Measurements from ENCODE around the gene DHX9. TPM values are rescaled to one million over a fixed set of nuclear protein-coding genes. Genes with fewer than 3 reads are reported as not detected.

Gene DHX9
- total RNA-seq, 1 experiment from 2014 or later, result 131 TPM

DNA sequence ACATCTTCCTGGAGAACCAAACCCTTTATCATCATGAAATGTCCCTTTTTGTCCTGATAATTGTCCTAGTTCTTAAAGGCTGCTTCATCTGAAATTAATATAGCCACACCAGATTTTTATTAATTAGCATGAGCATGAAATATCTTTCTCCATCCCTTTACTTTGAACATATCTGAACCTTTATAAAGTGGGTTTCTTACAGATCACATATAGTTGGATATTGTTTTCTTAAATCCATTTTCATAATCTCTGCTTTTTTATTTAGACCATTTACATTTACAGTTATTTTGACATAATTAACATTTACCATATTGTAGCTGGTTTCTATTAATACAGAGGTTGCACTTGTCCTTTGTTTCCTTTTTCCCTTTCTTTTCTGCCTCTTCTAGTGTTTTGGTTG, 96.6 kb downstream of the DHX9 start:
- Histone ChIP-seq H3K4me3 (no peak overlapping the region), H3K9me2 (ENCODE audit: insufficient read depth) (no peaks in the 10 kb centered on the region), H3K27ac (no peak overlapping the region), H3K4me2 (no peak overlapping the region), H3K79me2 (ENCODE audit: low read depth) (no peaks in the 10 kb centered on the region), H4K20me1 (ENCODE audit: insufficient read depth) (no peaks in the 10 kb centered on the region), H3K4me1 (replicated peaks; ENCODE audit: insufficient read depth) (no peaks in the 10 kb centered on the region), H3K9me3 (ENCODE audit: insufficient read depth, low read depth) (peaks cover 7% of the 10 kb centered on the region; the same call in 1 of the 2 replicates), H3F3A (ENCODE audit: insufficient read depth, low read depth) (no peaks in the 10 kb centered on the region), H3K27me3 (ENCODE audit: insufficient read depth, low read depth) (no peaks in the 10 kb centered on the region), H2AFZ (no peak overlapping the region), H3K36me3 (ENCODE audit: low read depth) (no peaks in the 10 kb centered on the region)
- CTCF ChIA-PET, result no interaction called here
- intact Hi-C loops (cut with micrococcal nuclease; ENCODE audit: unreplicated experiment), result loop anchor here (2.0 kb wide), 1 partner anchor 27 kb away; no protein-coding TSS in a partner anchor
- POLR2A ChIA-PET (ENCODE audit: unreplicated experiment), result no interaction called here
- no peak for DNase-seq
- BruUV-seq (replicated peaks), result no TSS peak
- no peak for TF ChIP-seq EZH2 (IDR thresholded peaks at IDR 0.05; ENCODE audit: low read depth)
- TF ChIP-seq, protein P1, sequence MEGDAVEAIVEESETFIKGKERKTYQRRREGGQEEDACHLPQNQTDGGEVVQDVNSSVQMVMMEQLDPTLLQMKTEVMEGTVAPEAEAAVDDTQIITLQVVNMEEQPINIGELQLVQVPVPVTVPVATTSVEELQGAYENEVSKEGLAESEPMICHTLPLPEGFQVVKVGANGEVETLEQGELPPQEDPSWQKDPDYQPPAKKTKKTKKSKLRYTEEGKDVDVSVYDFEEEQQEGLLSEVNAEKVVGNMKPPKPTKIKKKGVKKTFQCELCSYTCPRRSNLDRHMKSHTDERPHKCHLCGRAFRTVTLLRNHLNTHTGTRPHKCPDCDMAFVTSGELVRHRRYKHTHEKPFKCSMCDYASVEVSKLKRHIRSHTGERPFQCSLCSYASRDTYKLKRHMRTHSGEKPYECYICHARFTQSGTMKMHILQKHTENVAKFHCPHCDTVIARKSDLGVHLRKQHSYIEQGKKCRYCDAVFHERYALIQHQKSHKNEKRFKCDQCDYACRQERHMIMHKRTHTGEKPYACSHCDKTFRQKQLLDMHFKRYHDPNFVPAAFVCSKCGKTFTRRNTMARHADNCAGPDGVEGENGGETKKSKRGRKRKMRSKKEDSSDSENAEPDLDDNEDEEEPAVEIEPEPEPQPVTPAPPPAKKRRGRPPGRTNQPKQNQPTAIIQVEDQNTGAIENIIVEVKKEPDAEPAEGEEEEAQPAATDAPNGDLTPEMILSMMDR (conservative IDR thresholded peaks at IDR 0.05), result no peak

Other genes starting within 250 kb of the DHX9 start
- gene RGS16, start 235.0 kb upstream of the DHX9 start, total RNA-seq (2021), result 0.25 TPM in 1 of 2 replicates, not detected in the other
- not detected in 2 replicates for gene RGS8, start 154.8 kb upstream of the DHX9 start, total RNA-seq (2021)
- 2.3 and 3.0 TPM in 2 replicates for gene NPL, start 49.6 kb upstream of the DHX9 start, total RNA-seq (2021)
- not detected in 2 replicates for gene SHCBP1L, start 113.8 kb downstream of the DHX9 start, total RNA-seq (2021)
- 95.5 and 121 TPM in 2 replicates for gene LAMC1, start 184.1 kb downstream of the DHX9 start, total RNA-seq (2021)